ENCODE measurements around the gene MEX3D. TPM values are rescaled to one million over a fixed set of nuclear protein-coding genes. Genes with fewer than 3 reads are reported as not detected.

The MEX3D gene
- total RNA-seq (2014; rRNA removed; shearing (Covaris generic); ENCODE audit: low replicate concordance), result 26.0 and 27.5 TPM in 2 replicates

- no peaks in the 10 kb centered on the region for H3K27me3 ChIP-seq
- H3K4me3 ChIP-seq, result peak within 1 kb of the TSS; percentile 54
- H3K36me3 ChIP-seq, result no peaks in the 10 kb centered on the region
- H3K9me3 ChIP-seq, result no peaks in the 10 kb centered on the region
- DNase-seq, result peak; percentile 58
Observed at GRCh38 chr19:1568320-1569019, at the start of gene MEX3D. MEX3D (minus strand) TSS chr19:1568325; CDS start chr19:1568058, 267 bp downstream.

DNA sequence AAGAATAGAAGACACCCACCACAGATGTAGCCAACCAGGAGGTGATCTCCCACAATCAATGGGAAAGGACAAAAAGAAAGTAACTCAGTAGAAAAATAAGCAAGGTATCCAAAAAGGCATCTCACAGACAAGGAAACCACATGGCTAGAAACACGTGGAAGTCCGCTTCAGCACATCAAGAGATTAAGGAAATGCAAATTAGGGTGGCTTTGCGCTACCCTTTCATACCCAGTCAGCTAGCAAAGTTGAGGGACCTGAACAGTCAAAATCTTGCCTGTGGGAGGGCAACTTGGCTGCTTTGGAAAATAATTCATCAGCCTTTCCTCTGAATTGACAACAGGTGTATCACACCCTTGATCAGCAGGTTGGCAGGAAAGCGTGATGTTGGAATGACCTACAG lies 48.8 kb upstream of the MEX3D start:
- H3K9me3 ChIP-seq, result no peaks in the 10 kb centered on the region
- H3K36me3 ChIP-seq, result peaks cover 3% of the 10 kb centered on the region; the same call in 1 of the 2 replicates
- no peak for DNase-seq
- H3K4me3 ChIP-seq, result no peak overlapping the region
- H3K27me3 ChIP-seq, result no peaks in the 10 kb centered on the region

GRCh38 chr19:1616396-1616795 lies 48.3 kb upstream of the MEX3D start:
- no peak for DNase-seq
- H3K9me3 ChIP-seq, result no peaks in the 10 kb centered on the region
- H3K4me3 ChIP-seq, result no peak overlapping the region
- H3K36me3 ChIP-seq, result peaks cover 3% of the 10 kb centered on the region; the same call in 1 of the 2 replicates
- no peaks in the 10 kb centered on the region for H3K27me3 ChIP-seq

DNA sequence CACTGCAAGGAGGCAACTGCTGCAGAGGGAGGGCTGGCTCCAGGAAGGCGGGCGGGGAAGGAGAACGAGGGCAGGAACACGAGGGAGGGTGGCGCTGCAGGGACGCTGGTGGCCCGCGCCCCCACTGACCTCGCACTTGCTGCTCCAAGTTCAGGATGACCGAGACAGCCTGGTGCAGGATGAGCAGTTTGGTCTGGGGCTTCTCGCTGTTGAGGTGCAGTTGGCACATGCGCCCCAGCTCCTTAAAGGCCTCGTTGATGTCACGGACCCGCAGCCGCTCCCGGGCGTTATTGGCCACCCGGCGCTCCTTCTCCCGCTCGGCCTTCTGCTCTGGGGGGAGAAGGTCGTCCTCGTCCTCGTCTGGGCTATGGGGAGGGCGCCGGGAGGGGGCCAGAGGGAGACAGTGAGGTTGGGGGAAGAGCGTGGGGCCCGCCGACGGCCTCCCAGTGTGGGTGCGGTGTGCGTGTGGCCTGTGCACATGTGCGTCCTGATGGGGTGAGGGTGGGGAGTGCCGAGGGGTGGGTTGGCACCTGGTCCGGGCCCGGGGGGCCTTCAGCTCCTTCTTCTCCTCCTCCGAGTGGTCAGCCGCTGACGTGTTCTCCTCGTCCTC lies 47.1 kb upstream of the MEX3D start:
- DNase-seq, result no peak
- Histone ChIP-seq H3K27me3 (no peaks in the 10 kb centered on the region), H3K9me3 (no peaks in the 10 kb centered on the region), H3K36me3 (peaks cover 3% of the 10 kb centered on the region; the same call in 1 of the 2 replicates), H3K4me3 (no peak overlapping the region)

GRCh38 chr19:1613808-1614570 lies 45.9 kb upstream of the MEX3D start:
- no peak overlapping the region for H3K4me3 ChIP-seq
- no peaks in the 10 kb centered on the region for H3K9me3 ChIP-seq
- no peaks in the 10 kb centered on the region for H3K27me3 ChIP-seq
- H3K36me3 ChIP-seq, result peaks cover 3% of the 10 kb centered on the region; the same call in 1 of the 2 replicates
- DNase-seq, result no peak

DNA sequence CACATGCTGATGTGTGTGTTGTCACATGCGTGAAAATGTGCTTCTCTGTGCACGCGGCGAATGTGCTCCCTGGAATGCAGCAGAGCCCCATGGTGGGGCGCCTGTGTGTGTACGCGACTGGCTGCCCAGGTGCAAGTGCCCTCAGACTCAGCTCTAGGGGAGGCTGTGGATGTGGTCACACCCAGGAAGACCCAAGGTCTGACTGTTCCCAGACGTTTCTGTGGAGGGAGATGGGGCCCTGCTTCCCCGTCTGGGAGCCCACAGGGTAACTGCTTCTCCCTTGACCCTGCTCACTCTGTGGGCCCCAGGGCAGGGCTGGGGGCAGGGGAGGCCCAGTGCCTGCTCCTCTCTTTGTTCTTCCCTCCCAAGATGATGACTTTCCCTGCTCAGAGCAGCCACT lies 45.0 kb upstream of the MEX3D start:
- H3K27me3 ChIP-seq, result no peaks in the 10 kb centered on the region
- H3K36me3 ChIP-seq, result peaks cover 3% of the 10 kb centered on the region; the same call in 1 of the 2 replicates
- no peak for DNase-seq
- no peak overlapping the region for H3K4me3 ChIP-seq
- no peaks in the 10 kb centered on the region for H3K9me3 ChIP-seq

GRCh38 chr19:1612114-1613086 lies 44.3 kb upstream of the MEX3D start:
- H3K4me3 ChIP-seq, result no peak overlapping the region
- no peaks in the 10 kb centered on the region for H3K9me3 ChIP-seq
- no peak for DNase-seq
- no peaks in the 10 kb centered on the region for H3K27me3 ChIP-seq
- H3K36me3 ChIP-seq, result peaks cover 3% of the 10 kb centered on the region; the same call in 1 of the 2 replicates

DNA sequence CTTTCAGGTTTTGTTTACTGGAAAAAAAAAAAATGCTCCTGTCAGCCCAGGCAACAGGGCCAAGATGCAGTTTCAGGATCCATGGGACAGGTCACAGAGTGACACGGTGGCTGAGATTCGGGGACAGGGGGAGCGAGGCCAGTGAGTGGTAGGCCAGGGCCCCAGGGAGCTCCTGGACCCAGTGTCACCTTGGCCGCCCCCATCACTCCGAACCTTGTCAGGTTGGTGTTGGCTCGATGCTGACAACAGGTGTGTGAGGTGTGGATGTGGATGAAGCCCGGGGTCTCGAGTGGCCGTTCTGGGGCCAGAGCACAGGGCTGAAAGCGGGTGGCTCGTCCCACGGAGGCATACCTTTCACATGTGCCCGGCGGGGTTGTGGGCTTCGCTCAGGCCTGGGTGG lies 43.2 kb upstream of the MEX3D start:
- Histone ChIP-seq H3K27me3 (no peaks in the 10 kb centered on the region), H3K4me3 (no peak overlapping the region), H3K9me3 (no peaks in the 10 kb centered on the region), H3K36me3 (peaks cover 3% of the 10 kb centered on the region; the same call in 1 of the 2 replicates)
- DNase-seq, result no peak

GRCh38 chr19:1610579-1610978 lies 42.5 kb upstream of the MEX3D start:
- Histone ChIP-seq H3K36me3 (no peaks in the 10 kb centered on the region; the same call in 1 of the 2 replicates), H3K4me3 (no peak overlapping the region), H3K27me3 (no peaks in the 10 kb centered on the region), H3K9me3 (no peaks in the 10 kb centered on the region)
- no peak for DNase-seq

- no peak for DNase-seq
- no peaks in the 10 kb centered on the region for H3K9me3 ChIP-seq
- no peak overlapping the region for H3K4me3 ChIP-seq
- no peaks in the 10 kb centered on the region for H3K27me3 ChIP-seq
- H3K36me3 ChIP-seq, result no peaks in the 10 kb centered on the region; the same call in 1 of the 2 replicates
Observed at GRCh38 chr19:1609680-1610474, 41.8 kb upstream of the MEX3D start.

DNA sequence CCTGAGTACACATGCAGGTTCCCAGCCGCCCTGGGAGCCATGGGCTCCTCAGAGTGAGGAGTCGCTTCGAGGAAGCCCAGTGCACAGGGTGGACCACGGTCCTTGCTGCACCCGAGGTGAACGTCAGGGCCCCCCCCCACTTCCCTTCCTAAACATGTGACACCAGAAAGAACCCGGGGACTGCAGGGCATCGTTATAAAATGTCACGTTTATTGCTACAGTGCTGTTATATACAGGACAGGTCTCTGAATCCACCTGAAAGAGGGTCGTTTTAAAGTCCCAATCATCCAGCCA lies 40.9 kb upstream of the MEX3D start:
- no peaks in the 10 kb centered on the region for H3K9me3 ChIP-seq
- no peak overlapping the region for H3K4me3 ChIP-seq

GRCh38 chr19:1608359-1609102 lies 40.4 kb upstream of the MEX3D start:
- Histone ChIP-seq H3K9me3 (no peaks in the 10 kb centered on the region), H3K4me3 (no peak overlapping the region), H3K27me3 (no peaks in the 10 kb centered on the region), H3K36me3 (peaks cover 2% of the 10 kb centered on the region; the same call in 1 of the 2 replicates)
- no peak for DNase-seq

More for the DNA sequence above, 40.9 kb upstream of the MEX3D start:
- Histone ChIP-seq H3K36me3 (no peaks in the 10 kb centered on the region; the same call in 1 of the 2 replicates), H3K27me3 (no peaks in the 10 kb centered on the region)
- DNase-seq, result no peak

DNA sequence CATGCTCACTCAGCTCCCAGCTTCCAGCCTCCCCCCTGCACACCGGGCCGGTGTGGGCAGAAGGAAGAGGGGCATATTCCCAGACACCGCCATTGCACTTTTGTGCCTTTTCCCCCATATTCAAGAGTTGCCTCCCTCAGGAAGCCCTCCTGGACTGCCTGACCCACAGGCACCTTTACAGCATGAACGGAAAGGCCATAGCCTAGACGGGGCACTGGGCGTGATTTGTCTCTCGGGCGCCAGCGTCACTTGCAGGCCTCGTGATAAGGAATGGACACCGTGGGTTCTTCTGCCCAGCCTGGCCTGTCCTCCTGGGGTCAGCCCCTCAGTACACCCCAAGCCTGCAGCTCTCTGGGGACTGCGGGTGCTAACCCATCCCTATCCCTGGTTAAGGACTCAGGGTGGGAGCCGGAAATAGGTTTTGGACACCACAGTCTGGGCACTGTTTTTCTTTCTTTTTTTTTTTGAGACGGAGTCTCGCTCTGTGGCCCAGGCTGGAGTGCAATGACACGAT lies 38.1 kb upstream of the MEX3D start:
- Histone ChIP-seq H3K27me3 (no peaks in the 10 kb centered on the region), H3K9me3 (no peaks in the 10 kb centered on the region), H3K4me3 (peak overlapping the region; percentile 86), H3K36me3 (peaks cover 7% of the 10 kb centered on the region)
- no peak for DNase-seq

GRCh38 chr19:1605236-1606137 lies 37.4 kb upstream of the MEX3D start, which contains the start of gene UQCR11:
UQCR11 (minus strand) TSS chr19:1605462; CDS start chr19:1605409, 53 bp downstream.
- H3K9me3 ChIP-seq, result no peaks in the 10 kb centered on the region
- H3K4me3 ChIP-seq, result peak within 1 kb of the TSS; percentile 86
- H3K27me3 ChIP-seq, result no peaks in the 10 kb centered on the region

More at GRCh38 chr19:1605236-1606137, 37.4 kb upstream of the MEX3D start, which contains the start of gene UQCR11:
- peaks cover 7% of the 10 kb centered on the region for H3K36me3 ChIP-seq
- peak; percentile 89 for DNase-seq
